Endometrium (tissue), 2 donors: ENCODE measurements around the gene SFT2D1.

Source experiments
- FAIRE-seq: peaks from 2 replicates; lab custom pipeline; 2012; peaks lifted over from hg19 to GRCh38; lab: Jason Lieb, UNC
- donor health status: control.
- donor health status: control.

The SFT2D1 gene

GRCh38 chr6:166307082-166308032 lies 35.0 kb downstream of the SFT2D1 start:
- FAIRE-seq: no peak

DNA sequence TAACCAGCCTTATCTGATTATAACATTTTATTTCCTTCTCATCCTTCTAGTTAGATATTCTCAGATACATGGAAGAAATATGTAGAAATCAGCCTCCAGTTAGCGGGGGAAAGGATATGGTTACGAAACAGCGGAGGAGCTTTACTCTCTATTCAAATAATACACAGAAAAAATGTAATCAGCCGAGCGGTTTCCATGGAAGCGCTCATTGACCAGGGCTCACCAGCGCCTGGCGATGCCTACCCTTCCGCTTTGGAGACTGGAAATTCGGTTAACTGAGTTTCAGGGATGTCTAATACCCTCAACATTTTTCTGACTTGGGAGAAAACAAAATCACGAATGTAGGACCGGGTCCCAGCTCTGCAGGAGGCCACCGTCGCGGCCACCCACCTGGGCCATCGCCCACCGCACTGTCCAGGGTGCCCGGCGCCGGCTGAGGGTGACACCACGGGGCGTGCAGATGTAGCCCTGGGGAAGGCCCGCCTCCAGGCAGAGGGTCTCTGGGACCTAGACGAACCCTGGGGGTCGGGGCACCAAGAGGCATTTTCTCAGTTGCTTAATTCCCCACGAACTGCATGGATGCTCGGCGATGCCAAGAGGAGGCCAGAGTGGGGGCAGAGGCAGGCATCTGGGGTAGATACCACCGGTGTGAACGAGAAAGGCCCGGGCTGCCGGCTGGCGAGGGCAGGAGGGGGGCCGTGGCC lies 35.8 kb downstream of the SFT2D1 start:
- no peak for FAIRE-seq

DNA sequence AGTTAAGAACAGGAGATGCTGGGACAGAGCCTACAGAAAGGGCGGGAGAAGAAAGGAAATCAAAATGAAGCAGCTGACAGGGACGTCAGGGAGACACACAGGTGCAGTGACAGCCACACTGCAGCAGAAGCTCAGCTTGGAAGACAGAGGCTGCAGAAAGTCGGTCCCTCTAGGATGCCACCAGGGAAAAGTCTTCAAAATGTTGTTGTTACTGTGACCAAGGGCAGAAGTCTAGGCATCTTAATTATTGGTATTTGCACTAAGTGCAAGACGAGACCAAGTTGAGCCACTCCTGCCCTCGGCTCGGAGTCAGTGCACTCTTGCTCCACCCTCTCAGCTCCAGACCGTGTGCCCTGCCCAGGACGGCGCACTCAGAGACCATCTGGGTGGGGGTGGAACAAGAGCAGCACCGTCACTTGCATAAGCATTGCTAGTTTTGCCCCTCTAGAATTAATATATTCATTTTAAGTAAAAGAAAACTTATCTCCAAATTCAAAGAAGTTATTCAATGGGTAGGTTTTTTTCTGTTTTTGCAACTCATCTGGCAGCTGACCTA lies 36.7 kb downstream of the SFT2D1 start:
- FAIRE-seq: no peak

DNA sequence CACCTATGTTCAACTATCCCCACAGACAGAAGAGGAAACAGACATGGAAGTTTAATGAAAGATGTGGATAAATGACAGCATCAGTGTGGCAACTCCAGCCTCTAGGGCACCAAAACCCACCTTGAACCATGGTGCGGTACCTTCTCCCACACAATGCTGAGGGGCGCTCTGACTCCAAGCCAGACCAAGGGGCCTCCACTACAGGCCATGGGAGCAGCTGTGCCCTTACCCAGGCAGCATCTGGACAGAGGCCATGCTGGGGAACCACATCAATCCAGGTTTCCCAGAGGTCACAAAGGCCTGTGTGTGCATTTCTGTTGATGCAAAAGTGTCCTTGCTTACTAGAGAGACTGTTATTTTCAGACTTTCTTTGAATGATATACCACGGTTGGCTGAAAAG lies 38.2 kb downstream of the SFT2D1 start:
- FAIRE-seq: no peak

GRCh38 chr6:166301611-166302529 lies 40.5 kb downstream of the SFT2D1 start:
- no peak for FAIRE-seq

DNA sequence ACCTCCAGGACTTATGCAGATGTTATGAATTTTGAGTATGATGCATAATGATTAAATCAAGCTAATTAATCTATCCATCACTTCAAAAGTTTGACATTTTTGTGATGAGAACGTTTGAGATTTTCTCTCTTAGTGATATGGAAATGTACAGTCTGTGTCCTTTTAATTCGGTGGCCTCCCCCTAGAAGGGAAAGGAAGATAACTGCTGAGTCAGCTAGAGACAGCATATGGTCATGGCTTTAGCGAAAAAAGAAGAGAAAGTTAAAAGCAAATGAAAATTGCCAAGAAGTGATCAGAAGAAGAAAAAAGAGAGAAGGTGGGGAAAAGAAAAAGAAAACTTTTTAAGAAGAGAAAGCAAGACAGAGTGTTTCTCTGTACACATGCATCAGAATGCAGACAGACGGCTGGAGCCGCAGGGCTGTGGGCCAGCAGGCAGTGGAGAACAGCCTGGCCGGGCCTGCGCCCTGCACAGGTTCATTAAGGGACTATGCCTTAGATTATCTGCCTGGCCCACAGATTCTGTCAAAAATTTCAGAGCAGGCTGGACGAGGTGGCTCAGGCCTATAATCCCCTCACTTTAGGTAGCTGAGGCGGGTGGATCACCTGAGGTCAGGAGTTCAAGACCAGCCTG lies 41.9 kb downstream of the SFT2D1 start:
- FAIRE-seq: no peak

DNA sequence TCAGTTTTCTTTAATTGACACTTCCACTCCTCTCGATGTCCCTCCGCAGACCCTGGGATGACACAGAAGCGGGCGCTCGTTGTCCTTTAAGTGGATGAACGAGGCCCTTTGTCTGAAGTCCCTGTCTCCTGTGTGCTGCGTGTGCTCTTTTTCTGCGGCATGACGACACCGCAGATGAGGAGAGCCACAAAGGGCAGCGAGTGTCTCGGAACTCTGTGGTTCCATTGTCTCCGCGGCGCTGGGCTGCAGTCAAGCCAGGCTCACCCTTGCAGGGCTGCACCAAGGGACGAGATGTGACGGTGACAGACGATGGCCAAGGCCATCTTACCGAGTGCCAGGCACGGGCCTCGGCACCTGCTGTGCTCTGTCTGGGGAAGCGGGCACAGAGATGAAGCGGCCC lies 44.7 kb downstream of the SFT2D1 start:
- FAIRE-seq: no peak

DNA sequence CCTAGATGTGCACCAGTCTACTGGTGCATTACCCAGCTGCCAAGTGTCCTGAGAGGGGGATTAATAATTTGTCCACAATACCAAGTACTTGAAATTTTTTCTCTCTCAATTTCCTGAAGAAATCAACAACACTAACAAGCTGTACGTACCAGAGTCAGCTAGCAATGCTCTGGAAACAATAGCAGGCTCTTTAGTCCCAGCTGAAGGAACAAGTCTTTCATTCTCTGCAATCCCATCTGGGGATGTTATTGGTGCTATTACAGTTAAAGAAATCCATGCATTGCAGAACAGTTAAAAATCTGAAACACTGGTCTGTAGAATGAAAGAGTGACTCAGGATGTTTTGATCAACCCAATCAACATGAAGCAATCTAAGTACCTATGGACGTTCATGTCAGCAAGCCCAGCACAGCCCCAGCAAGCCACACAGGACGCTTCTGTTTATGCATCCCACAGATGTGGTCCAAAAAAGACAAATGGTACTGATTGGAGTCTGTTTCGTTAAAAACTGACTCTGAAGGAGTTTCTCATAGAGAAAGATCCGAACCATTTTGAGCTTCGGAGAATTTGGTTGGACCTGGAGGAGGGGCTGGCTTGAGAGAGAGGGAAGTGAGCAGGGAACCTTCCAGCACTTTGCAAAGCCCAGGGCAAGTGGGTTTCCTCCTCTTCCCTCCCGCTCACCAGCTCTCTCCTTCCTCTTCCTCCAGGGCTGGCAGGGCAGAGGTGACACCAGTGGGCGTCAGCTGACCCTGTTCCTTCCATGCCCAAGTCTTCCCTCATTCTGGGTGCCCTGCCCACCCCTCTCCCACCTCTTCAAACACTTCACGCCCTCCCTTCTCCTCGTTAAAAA lies 46.1 kb downstream of the SFT2D1 start:
- FAIRE-seq: no peak

DNA sequence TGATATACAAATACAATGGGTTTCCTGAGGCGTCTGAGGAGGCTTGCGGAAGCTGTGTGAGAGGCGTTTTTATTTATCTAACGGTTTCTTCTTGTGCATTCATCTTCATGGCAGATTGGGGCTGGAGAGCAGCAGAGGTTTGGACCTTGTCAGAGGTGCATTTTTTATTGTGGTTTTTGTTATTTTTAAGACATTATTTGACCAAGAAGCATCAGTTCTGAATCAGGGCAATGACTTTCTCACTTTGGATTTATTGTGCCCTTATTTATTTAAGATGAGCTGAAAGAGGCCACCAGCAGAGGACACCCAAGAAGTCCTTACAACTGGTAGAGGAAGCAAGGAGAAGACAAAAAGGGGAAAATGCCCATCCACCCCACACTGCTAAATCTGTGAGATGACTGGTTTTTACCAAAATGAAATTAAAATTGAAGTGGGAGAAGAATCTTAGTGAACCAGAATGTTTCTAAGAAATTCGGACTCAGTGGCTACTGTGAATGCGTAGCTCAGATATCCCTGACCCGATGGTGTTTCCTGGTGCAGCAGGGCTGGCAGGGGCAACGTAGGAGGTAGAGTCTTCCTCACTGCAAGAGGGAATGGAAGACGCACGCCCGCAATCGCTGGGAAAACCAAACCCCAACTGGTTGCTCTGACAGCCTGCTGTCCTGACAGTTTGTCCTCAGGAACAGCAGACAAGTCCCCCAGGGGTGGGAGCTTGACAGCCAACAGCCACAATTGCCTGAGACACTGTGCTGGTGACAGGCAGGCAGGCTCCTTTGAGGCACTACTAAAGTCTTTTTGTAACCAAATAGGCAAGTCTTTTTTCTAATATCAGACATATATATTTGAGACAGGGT lies 48.4 kb downstream of the SFT2D1 start:
- FAIRE-seq: no peak

DNA sequence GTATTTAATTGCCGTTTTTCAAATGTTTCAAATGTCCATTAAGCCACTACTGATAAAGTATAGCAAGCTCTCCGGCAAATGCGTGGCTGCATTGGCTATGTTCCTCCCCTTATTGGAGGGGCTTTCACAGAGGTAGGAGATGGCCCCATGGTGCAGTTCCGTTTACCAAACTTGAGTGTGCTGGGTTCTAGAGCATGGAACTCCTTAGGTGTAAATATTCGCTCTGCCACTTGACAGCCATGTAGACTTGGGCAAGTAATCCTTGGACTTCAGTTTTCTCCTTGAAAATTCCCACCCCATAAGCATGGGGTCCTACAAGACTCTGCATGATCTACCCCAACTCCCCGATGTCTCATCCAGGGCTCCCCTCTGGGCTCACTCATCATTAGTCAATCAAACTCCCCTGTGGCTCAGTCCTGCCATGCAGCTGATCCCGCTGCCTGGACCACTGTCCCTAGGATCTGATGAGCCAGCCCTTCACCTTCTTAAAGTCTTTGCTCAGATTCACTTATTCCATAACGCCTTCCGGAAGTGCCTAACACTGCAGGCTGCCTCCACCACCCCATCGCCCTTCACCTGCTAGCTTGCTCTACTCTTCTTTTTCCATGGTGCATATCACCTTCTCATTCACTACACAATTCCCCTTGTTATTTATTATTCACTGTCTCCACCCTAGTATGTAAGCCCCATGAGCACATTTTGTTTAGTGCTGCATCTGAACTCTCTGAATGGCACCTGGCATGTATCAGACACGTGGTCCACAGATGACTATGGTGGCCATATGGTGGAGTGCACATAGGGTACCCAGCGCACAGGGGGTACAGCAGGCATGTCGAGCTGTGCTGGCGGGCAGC lies 52.9 kb downstream of the SFT2D1 start:
- no peak for FAIRE-seq

DNA sequence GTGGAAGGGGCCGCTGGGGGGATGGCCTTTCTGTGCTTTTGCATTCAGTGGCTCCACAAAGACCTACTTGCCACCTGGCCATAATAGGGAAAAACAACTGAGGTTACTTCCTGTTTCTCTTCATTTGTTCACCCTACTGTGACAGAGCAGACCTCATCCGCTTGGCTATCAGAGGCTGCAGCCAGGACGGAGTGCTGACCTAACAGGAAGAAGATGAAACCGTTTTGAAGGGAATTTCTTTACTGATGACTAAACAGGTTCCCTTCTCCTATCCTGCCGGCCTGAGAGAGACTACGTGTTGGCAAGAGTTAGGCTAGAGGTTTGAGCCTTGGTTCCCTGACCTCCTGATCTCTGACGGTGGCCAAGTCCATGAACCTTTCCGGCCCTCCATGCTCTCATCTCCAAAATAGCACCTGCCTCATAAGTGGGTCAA lies 55.5 kb downstream of the SFT2D1 start:
- FAIRE-seq: no peak

- no peak for FAIRE-seq
Observed at GRCh38 chr6:166285233-166285632, 57.1 kb downstream of the SFT2D1 start.

GRCh38 chr6:166284640-166285039 lies 57.7 kb downstream of the SFT2D1 start:
- FAIRE-seq: no peak

GRCh38 chr6:166282394-166283032 lies 59.8 kb downstream of the SFT2D1 start:
- no peak for FAIRE-seq

GRCh38 chr6:166281104-166281503 lies 61.2 kb downstream of the SFT2D1 start:
- FAIRE-seq: no peak

GRCh38 chr6:166279393-166279679 lies 63.0 kb downstream of the SFT2D1 start:
- FAIRE-seq: no peak

DNA sequence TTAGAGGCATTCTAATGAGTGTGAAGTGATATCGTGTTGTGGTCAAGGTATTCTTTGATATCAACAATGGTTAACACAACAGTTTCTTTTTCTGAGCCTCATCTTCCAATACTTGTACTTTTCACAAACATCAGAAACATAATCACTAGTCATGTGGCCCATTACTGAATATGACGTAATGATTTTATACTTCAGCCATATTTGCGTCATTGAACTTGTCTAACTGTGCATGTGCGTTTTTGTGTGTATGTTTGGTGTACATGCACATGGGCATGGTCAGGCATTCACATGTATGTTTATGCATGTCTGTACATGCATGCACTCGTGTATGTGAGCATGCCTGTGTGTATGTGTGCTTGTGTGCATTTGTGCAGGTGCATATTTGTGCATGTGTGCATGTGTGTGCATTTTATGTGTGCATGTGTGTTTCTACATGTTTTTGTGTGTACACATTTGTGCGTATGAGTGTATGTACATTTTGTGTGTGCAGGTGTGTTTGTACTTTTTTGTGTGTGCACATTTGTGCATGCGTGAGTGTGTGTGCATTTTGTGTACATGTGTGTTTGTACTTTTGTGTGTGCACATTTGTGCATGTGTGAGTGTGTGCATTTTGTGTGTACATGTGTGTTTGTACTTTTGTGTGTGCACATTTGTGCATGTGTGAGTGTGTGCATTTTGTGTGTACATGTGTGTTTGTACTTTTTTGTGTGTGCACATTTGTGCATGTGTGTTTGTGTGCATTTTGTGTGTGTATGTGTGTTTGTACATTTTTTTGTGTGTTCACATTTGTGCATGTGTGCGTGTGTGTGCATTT lies 63.6 kb downstream of the SFT2D1 start:
- FAIRE-seq: no peak
